22Rv1 (cell line): Measurements from ENCODE around the gene SLC10A7.

ENCODE experiments used
- ZFX ChIP-seq: fragments of 450-650 bp; IDR thresholded peaks from 2 replicates; pipeline ENCODE4 v1.6.1; 2017; ENCODE audit warnings: antibody characterized with exemption, borderline replicate concordance
- TF ChIP-seq, protein P1 (sequence below): fragments of 450-650 bp; IDR thresholded peaks from 2 replicates; pipeline ENCODE4 v1.5.1; 2017; ENCODE audit warnings: mild to moderate bottlenecking

DNA sequence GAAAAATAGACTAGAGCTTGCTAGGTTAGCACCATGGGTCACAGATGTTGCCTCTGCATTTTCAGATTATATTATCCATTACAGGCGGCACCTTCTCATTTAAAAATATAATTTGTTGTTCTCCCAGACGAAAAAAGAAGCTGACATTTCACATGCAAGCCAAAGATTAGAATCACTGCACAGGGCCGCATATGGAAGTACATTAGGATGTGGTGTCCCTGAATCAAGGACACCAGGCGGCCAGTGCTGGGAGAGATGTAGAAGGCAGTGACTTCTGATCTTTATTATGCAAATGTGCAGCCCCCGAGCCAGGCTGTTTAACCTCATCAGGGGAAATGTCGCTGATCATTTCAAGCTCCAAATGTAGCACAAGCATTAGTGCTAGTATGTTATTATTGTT is 284.6 kb downstream of the SLC10A7 start:
- TF ChIP-seq, protein P1, sequence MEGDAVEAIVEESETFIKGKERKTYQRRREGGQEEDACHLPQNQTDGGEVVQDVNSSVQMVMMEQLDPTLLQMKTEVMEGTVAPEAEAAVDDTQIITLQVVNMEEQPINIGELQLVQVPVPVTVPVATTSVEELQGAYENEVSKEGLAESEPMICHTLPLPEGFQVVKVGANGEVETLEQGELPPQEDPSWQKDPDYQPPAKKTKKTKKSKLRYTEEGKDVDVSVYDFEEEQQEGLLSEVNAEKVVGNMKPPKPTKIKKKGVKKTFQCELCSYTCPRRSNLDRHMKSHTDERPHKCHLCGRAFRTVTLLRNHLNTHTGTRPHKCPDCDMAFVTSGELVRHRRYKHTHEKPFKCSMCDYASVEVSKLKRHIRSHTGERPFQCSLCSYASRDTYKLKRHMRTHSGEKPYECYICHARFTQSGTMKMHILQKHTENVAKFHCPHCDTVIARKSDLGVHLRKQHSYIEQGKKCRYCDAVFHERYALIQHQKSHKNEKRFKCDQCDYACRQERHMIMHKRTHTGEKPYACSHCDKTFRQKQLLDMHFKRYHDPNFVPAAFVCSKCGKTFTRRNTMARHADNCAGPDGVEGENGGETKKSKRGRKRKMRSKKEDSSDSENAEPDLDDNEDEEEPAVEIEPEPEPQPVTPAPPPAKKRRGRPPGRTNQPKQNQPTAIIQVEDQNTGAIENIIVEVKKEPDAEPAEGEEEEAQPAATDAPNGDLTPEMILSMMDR, result no peak
- no peak for TF ChIP-seq ZFX
